Endothelial cell of umbilical vein (primary cell): Measurements from ENCODE around the gene FAM222A.

Experiments
- CTCF ChIP-seq, 2 donors: IDR thresholded peaks; 1 replicate in 1 of 2; 2 replicates in 1 of 2; pipeline ENCODE4 v1.5.1; 2011; ENCODE audit warnings: low read length in 2 of 2, mild to moderate bottlenecking in 2 of 2, moderate library complexity in 2 of 2, control low read depth in 1 of 2, inconsistent platforms in 1 of 2, low read depth in 1 of 2; ENCODE audit not compliant: insufficient read depth in 1 of 2; ENCODE audit errors: extremely low read depth in 1 of 2
- EZH2 ChIP-seq: IDR thresholded peaks from 2 replicates; pipeline ENCODE4 v1.6.1; 2012; ENCODE audit warnings: borderline replicate concordance, low read depth, mild to moderate bottlenecking, moderate library complexity, low read length, inconsistent platforms; ENCODE audit not compliant: severe bottlenecking
- POLR2A ChIP-seq: IDR thresholded peaks from 2 replicates; pipeline ENCODE4 v1.6.1; 2012; ENCODE audit warnings: low read depth, mild to moderate bottlenecking, control low read depth, low read length
- POLR2AphosphoS5 ChIP-seq: IDR thresholded peaks from 2 replicates; pipeline ENCODE4 v1.6.1; 2012; ENCODE audit warnings: low read depth, mild to moderate bottlenecking, control low read depth, low read length, moderate library complexity; ENCODE audit not compliant: insufficient read depth

- TF ChIP-seq CTCF (IDR thresholded peaks at IDR 0.05; ENCODE audit: extremely low read depth in 1 of 2, insufficient read depth in 1 of 2, low read depth in 1 of 2, low read length in 2 of 2) (peak; percentile 90 to 96), POLR2A (no peak), POLR2AphosphoS5 (no peak), EZH2 (no peak)
Observed at GRCh38 chr12:109804820-109805761, 91.5 kb downstream of the FAM222A start.
